GM23248 (cell line): ENCODE measurements around the gene RGS14.

Experiments
- EZH2 ChIP-seq: fragments of 200-600 bp; sonication (generic); IDR thresholded peaks from 2 replicates; pipeline ENCODE4 v1.6.1; 2018; ENCODE audit warnings: antibody characterized with exemption, mild to moderate bottlenecking; ENCODE audit not compliant: insufficient read depth, poor library complexity, severe bottlenecking
- EZH2phosphoT487 ChIP-seq: fragments of 200-600 bp; sonication (generic); IDR thresholded peaks from 2 replicates; pipeline ENCODE4 v1.6.1; 2018; ENCODE audit warnings: antibody characterized with exemption, moderate library complexity, mild to moderate bottlenecking, low read depth; ENCODE audit not compliant: insufficient read depth

DNA sequence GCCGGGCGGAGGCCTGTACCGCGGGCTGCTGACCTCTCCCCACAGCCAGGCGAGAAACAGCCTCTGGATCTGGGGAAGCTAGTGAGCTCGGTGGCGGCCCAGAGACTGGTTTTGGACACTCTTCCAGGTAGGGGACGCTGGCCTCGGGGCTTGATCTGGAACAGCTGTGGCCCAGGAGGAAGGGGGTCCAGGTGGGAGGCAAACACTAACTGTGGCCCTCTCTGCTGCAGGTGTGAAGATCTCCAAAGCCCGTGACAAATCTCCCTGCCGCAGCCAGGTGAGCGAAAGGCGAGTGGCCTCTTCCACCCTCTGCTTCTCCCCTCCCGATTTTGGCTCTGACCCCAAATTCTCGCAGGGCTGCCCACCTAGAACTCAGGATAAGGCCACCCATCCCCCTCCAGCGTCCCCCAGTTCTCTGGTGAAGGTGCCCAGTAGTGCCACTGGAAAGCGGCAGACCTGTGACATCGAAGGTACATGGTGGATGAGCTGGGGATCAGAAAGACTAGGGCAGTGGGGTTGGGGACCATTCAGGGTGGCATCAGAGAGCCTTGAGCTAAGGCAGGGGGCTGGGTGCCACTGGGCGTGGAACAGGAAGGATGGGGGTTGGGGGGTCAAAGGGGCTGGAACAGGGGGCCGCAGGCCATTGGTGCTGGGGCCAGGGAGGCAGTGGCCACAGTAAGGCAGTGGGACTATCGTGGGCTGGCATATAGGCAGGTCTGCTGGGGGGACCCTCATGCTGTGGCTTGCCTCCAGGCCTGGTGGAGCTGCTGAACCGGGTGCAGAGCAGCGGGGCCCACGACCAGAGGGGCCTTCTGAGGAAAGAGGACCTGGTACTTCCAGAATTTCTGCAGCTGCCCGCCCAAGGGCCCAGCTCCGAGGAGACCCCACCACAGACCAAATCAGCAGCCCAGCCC is 13.7 kb downstream of the RGS14 start:
- TF ChIP-seq EZH2, result no peak
- TF ChIP-seq EZH2phosphoT487, result no peak
